ELF-1 (cell line): ENCODE data around the gene GIN1.

Experiments
- DNase-seq: peaks from one replicate; pipeline ENCODE4 v3.0.0-alpha.2; 2016; ENCODE audit warnings: low read depth, low spot score

The GIN1 gene

DNA sequence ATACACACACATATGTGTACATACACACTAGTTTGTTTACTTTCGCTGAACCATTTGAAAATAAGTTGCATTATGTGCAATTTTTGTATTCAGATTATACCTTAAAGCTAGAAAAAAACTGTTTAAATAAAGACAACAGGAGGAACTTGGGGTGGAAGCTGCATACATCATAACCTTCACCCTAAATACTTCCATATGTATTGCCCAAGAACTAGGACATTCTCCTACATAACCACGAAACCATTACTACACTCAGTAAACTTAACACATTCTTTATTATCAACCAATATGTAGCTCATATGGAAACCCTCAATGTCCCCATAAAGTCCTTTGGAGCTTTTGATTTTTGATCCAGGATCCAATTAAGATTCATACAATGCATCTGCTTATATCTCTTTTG is 83.3 kb downstream of the GIN1 start:
- DNase-seq = no peak
